Fibroblast of lung (primary cell): ENCODE data around the gene CXCL12. TPM values are rescaled to one million over a fixed set of nuclear protein-coding genes. Genes with fewer than 3 reads are reported as not detected.

Source experiments
- DNase-seq, 2 donors: peaks; one replicate each; pipeline versions ENCODE4 v3.0.0 to v3.0.0-alpha.2; 2010; ENCODE audit warnings: low read depth in 2 of 2
- H2AFZ ChIP-seq: 2 replicates; pipeline ENCODE4 v1.5.1; 2012; ENCODE audit warnings: low read length, control low read depth, inconsistent platforms
- H3K27ac ChIP-seq: 2 replicates; pipeline ENCODE4 v1.5.1; 2011; ENCODE audit warnings: low read length, control low read depth; ENCODE audit not compliant: insufficient read depth
- H3K27me3 ChIP-seq: 2 replicates; pipeline ENCODE4 v1.5.1; 2011; ENCODE audit warnings: mild to moderate bottlenecking, low read length; ENCODE audit not compliant: control insufficient read depth, insufficient read depth
- H3K36me3 ChIP-seq: 2 replicates; pipeline ENCODE4 v1.5.1; 2011; ENCODE audit warnings: low read length; ENCODE audit not compliant: control insufficient read depth, insufficient read depth
- H3K4me1 ChIP-seq: 2 replicates; pipeline ENCODE4 v1.5.1; 2011; ENCODE audit warnings: low read length; ENCODE audit not compliant: control insufficient read depth, insufficient read depth; ENCODE audit errors: extremely low read depth
- H3K4me2 ChIP-seq: 2 replicates; pipeline ENCODE4 v1.5.1; 2011; ENCODE audit warnings: low read length, control low read depth; ENCODE audit not compliant: insufficient read depth; ENCODE audit errors: extremely low read depth
- H3K4me3 ChIP-seq, 4 experiments: fragments of 200-600 bp in 1 of 4; sonication (generic) in 1 of 4; replicated peaks in 1 of 4; 2 replicates each; pipeline ENCODE4 v1.5.1; 2011 to 2016; ENCODE audit warnings: low read length in 4 of 4, low read depth in 3 of 4, mild to moderate bottlenecking in 3 of 4, control low read depth in 2 of 4, inconsistent platforms in 1 of 4, mixed read lengths in 1 of 4; ENCODE audit not compliant: insufficient read depth in 1 of 4; ENCODE audit errors: control extremely low read depth in 1 of 4
- H3K79me2 ChIP-seq: 2 replicates; pipeline ENCODE4 v1.5.1; 2012; ENCODE audit warnings: mild to moderate bottlenecking, low read length, inconsistent platforms; ENCODE audit not compliant: control insufficient read depth, insufficient read depth
- H3K9ac ChIP-seq: 2 replicates; pipeline ENCODE4 v1.5.1; 2011; ENCODE audit warnings: mild to moderate bottlenecking, low read length, control low read depth; ENCODE audit not compliant: insufficient read depth
- H3K9me3 ChIP-seq: 2 replicates; pipeline ENCODE4 v1.5.1; 2012; ENCODE audit warnings: low read depth, low read length; ENCODE audit not compliant: control insufficient read depth, insufficient read depth
- H4K20me1 ChIP-seq: 2 replicates; pipeline ENCODE4 v1.5.1; 2011; ENCODE audit warnings: low read length; ENCODE audit not compliant: control insufficient read depth, insufficient read depth; ENCODE audit errors: extremely low read depth
- CTCF ChIP-seq, 2 donors: IDR thresholded peaks in 1 of 2; conservative IDR thresholded peaks in 1 of 2; 1 replicate in 1 of 2; 2 replicates in 1 of 2; pipeline ENCODE4 v1.5.1; 2011 to 2012; ENCODE audit warnings: low read length in 2 of 2, control low read depth in 1 of 2, inconsistent platforms in 1 of 2, low read depth in 1 of 2, mild to moderate bottlenecking in 1 of 2
- EZH2 ChIP-seq: IDR thresholded peaks from 2 replicates; pipeline ENCODE4 v1.5.1; 2012; ENCODE audit warnings: low read length, control low read depth, mild to moderate bottlenecking; ENCODE audit errors: missing control alignments
- polyA plus RNA-seq, 2 donors: library from polyadenylated mRNA; depleted of rRNA in 1 of 2; stranded (reverse) in 1 of 2; unstranded in 1 of 2; fragments of >200 nt; gene quantifications; 2 replicates each; pipeline ENCODE4 v1.2.1, GENCODE V29; 2011 to 2012; ENCODE audit warnings: missing spikeins in 1 of 2
- total RNA-seq: library from RNA; depleted of rRNA; stranded (reverse); fragments of >200 nt; gene quantifications from 2 replicates; pipeline ENCODE4 v1.2.1, GENCODE V29; 2014

Gene CXCL12
- total and polyA plus RNA-seq, 2 donors (not counting 1 experiment from before 2014, with no cell fraction given) = 268 to 611 TPM

GRCh38 chr10:44416936-44417335, 32.0 kb upstream of the CXCL12 start:
- Histone ChIP-seq H3K79me2 (no peaks in the 10 kb centered on the region), H3K4me3 (no peak overlapping the region), H3K27ac (no peak overlapping the region), H3K9me3 (no peaks in the 10 kb centered on the region), H3K4me2 (no peak overlapping the region), H3K36me3 (no peaks in the 10 kb centered on the region), H3K9ac (no peak overlapping the region), H3K27me3 (peaks cover 10% of the 10 kb centered on the region), H3K4me1 (no peaks in the 10 kb centered on the region), H2AFZ (no peak overlapping the region), H4K20me1 (no peaks in the 10 kb centered on the region)
- no peak for TF ChIP-seq EZH2
- no peak for TF ChIP-seq CTCF (conservative IDR thresholded peaks at IDR 0.05 in 1 of 2, IDR thresholded peaks at IDR 0.05 in 1 of 2; ENCODE audit: low read depth in 1 of 2, low read length in 2 of 2)
- DNase-seq = no peak

- H3K4me1 ChIP-seq = no peaks in the 10 kb centered on the region
- no peaks in the 10 kb centered on the region for H4K20me1 ChIP-seq
- no peak overlapping the region for H3K4me3 ChIP-seq
- no peaks in the 10 kb centered on the region for H3K9me3 ChIP-seq
- H3K27ac ChIP-seq = no peak overlapping the region
- H3K4me2 ChIP-seq = no peak overlapping the region
- no peak overlapping the region for H3K9ac ChIP-seq
- H3K79me2 ChIP-seq = no peaks in the 10 kb centered on the region
- H2AFZ ChIP-seq = no peak overlapping the region
- H3K27me3 ChIP-seq = peaks cover 10% of the 10 kb centered on the region
- no peaks in the 10 kb centered on the region for H3K36me3 ChIP-seq
- TF ChIP-seq CTCF (conservative IDR thresholded peaks at IDR 0.05 in 1 of 2, IDR thresholded peaks at IDR 0.05 in 1 of 2; ENCODE audit: low read depth in 1 of 2, low read length in 2 of 2) (no peak), EZH2 (no peak)
- DNase-seq = peak; percentile 5 to 49
Observed at GRCh38 chr10:44416021-44416771, 31.3 kb upstream of the CXCL12 start.

- DNase-seq = peak in 1 of 2 donors; percentile 84
- no peak for TF ChIP-seq CTCF (conservative IDR thresholded peaks at IDR 0.05 in 1 of 2, IDR thresholded peaks at IDR 0.05 in 1 of 2; ENCODE audit: low read depth in 1 of 2, low read length in 2 of 2)
- TF ChIP-seq EZH2 = no peak
- Histone ChIP-seq H3K4me2 (no peak overlapping the region), H3K27ac (no peak overlapping the region), H3K79me2 (no peaks in the 10 kb centered on the region), H3K9me3 (no peaks in the 10 kb centered on the region), H3K4me1 (no peaks in the 10 kb centered on the region), H3K9ac (no peak overlapping the region), H3K36me3 (no peaks in the 10 kb centered on the region), H3K27me3 (peaks cover 10% of the 10 kb centered on the region), H3K4me3 (no peak overlapping the region), H2AFZ (no peak overlapping the region), H4K20me1 (no peaks in the 10 kb centered on the region)
Observed at GRCh38 chr10:44415121-44415520, 30.2 kb upstream of the CXCL12 start.
